ENCODE results near the gene PTCH2.

PTCH2 gene

DNA sequence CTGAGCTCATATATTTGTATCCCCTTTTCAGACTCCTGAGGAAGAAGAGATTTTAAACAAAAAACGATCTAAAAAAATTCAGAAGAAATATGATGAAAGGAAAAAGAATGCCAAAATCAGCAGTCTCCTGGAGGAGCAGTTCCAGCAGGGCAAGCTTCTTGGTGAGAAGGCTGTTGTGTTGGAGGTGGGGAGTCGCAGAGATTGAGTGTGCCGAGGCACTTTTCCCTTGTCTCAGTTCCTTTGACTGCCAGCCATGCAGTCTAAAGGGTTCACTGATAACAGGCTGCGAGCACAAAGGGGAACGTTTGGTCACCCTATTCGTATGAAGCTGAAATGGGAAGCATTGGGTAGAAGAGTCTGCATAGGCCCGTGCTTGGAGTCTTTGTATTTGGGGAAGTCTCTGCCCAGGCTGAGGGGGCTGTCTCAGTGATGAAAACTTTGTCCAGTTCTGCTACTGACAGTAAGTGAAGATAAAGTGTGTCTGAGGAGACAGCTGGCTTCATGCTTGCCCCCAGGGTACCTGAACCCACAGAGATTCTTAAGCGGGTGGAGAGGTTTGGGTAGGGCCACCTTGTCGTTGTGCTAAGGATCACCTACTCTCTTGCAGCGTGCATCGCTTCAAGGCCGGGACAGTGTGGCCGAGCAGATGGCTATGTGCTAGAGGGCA is 65.0 kb downstream of the PTCH2 start:
- no peak for DNase-seq (ENCODE audit: low spot score)

DNA sequence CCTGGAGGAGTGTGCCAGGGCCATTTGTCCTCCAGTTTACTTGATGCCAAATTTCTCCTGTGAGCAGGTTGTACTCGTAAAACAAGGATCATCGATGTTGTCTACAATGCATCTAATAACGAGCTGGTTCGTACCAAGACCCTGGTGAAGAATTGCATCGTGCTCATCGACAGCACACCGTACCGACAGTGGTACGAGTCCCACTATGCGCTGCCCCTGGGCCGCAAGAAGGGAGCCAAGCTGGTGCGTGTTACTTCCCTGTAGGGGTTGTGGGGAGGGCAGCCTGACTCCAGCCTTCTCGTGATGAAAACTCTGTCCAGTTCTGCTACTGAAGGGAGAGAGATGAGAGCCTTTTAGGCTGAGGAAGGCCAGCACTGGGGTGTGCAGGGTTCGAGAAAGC is 65.5 kb downstream of the PTCH2 start:
- no peak for DNase-seq (ENCODE audit: low spot score)

DNA sequence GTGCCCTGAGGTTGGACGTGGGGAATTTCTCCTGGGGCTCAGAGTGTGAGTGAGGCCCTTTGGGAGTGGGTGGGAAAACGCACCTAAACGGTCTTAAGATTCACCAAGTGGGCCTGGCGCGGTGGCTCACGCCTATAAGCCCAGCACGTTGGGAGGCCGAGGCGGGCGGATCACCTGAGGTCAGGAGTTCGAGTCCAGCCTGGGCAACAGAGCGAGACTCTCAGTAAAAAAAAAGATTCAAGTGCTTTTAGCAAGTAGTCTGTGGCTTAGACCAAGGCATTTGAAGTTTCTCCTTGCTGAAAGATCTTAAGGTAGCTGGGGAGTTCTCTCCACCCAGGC is 66.4 kb downstream of the PTCH2 start:
- DNase-seq (ENCODE audit: low spot score), result no peak

- DNase-seq (ENCODE audit: low spot score), result no peak
These were observed 66.9 kb downstream of the PTCH2 start for GRCh38 chr1:44775930-44776729.

GRCh38 chr1:44775078-44775929 is 67.7 kb downstream of the PTCH2 start, which contains the start of gene RPS8:
Gene RPS8 (plus strand): TSS chr1:44775540. CDS start chr1:44775597, 57 bp downstream.
- DNase-seq (ENCODE audit: low spot score), result peak; percentile 89
